Measurements from ENCODE around the gene AP3D1. TPM values are rescaled to one million over a fixed set of nuclear protein-coding genes. Genes with fewer than 3 reads are reported as not detected.

The AP3D1 gene
- total RNA-seq, 1 donor from 2014 or later: 69.6 TPM

- ATAC-seq (ENCODE audit: poor library complexity) (peak; percentile 58), DNase-seq (peak; percentile 94)
- intact Hi-C loops (cut with DNase I): no loop called here
These were observed 15.7 kb upstream of the AP3D1 start for GRCh38 chr19:2166741-2167738.

- DNase-seq: no peak
- intact Hi-C loops (cut with DNase I): no loop called here
- peak; percentile 18 for ATAC-seq (ENCODE audit: poor library complexity)
These were observed 12.9 kb upstream of the AP3D1 start for GRCh38 chr19:2164020-2164998.

GRCh38 chr19:2160379-2160778, 9.0 kb upstream of the AP3D1 start:
- intact Hi-C loops (cut with DNase I): no loop called here
- no peak for ATAC-seq (ENCODE audit: poor library complexity)
- no peak for DNase-seq

- ATAC-seq (ENCODE audit: poor library complexity) (no peak), DNase-seq (no peak)
- intact Hi-C loops (cut with DNase I): loop anchor here (2.0 to 5.0 kb wide), 3 partner anchors 80 to 160 kb away; partner anchors contain the start of genes PLEKHJ1 and SF3A2
These were observed 6.1 kb upstream of the AP3D1 start for GRCh38 chr19:2157452-2157851.

GRCh38 chr19:2154587-2155075, 3.3 kb upstream of the AP3D1 start:
- intact Hi-C loops (cut with DNase I): loop anchor here (5.0 kb wide), 2 partner anchors 83 to 163 kb away; partner anchors contain the start of genes PLEKHJ1 and SF3A2
- no peak for DNase-seq

GRCh38 chr19:2150794-2151338, 500 bp downstream of the AP3D1 start:
- DNase-seq: peak; percentile 55
- no peak for ATAC-seq (ENCODE audit: poor library complexity)
- intact Hi-C loops (cut with DNase I): no loop called here

More at GRCh38 chr19:2154587-2155075, 3.3 kb upstream of the AP3D1 start:
- ATAC-seq (ENCODE audit: poor library complexity): no peak

GRCh38 chr19:2149980-2150793, 1.2 kb downstream of the AP3D1 start:
- ATAC-seq (ENCODE audit: poor library complexity): no peak
- DNase-seq: peak; percentile 62
- intact Hi-C loops (cut with DNase I): no loop called here

GRCh38 chr19:2148482-2149135, 2.8 kb downstream of the AP3D1 start:
- intact Hi-C loops (cut with DNase I): no loop called here

GRCh38 chr19:2145831-2146241, 5.5 kb downstream of the AP3D1 start:
- no peak for DNase-seq
- intact Hi-C loops (cut with DNase I): no loop called here

More at GRCh38 chr19:2148482-2149135, 2.8 kb downstream of the AP3D1 start:
- ATAC-seq (ENCODE audit: poor library complexity) (no peak), DNase-seq (no peak)

GRCh38 chr19:2144190-2144589, 7.2 kb downstream of the AP3D1 start:
- ATAC-seq (ENCODE audit: poor library complexity): no peak
- DNase-seq: no peak
- intact Hi-C loops (cut with DNase I): no loop called here

More at GRCh38 chr19:2145831-2146241, 5.5 kb downstream of the AP3D1 start:
- ATAC-seq (ENCODE audit: poor library complexity): no peak

- DNase-seq (no peak), ATAC-seq (ENCODE audit: poor library complexity) (no peak)
- intact Hi-C loops (cut with DNase I): no loop called here
These were observed 9.1 kb downstream of the AP3D1 start for GRCh38 chr19:2142173-2142829.

- DNase-seq (no peak), ATAC-seq (ENCODE audit: poor library complexity) (no peak)
- intact Hi-C loops (cut with DNase I): no loop called here
These were observed 11.2 kb downstream of the AP3D1 start for GRCh38 chr19:2140138-2140569.

GRCh38 chr19:2139385-2140137, 11.8 kb downstream of the AP3D1 start:
- DNase-seq: no peak
- intact Hi-C loops (cut with DNase I): no loop called here
- no peak for ATAC-seq (ENCODE audit: poor library complexity)

- ATAC-seq (ENCODE audit: poor library complexity) (peak; percentile 84), DNase-seq (peak; percentile 69)
- intact Hi-C loops (cut with DNase I): no loop called here
These were observed 13.2 kb downstream of the AP3D1 start for GRCh38 chr19:2138061-2138728.

- intact Hi-C loops (cut with DNase I): no loop called here
- DNase-seq (no peak), ATAC-seq (ENCODE audit: poor library complexity) (no peak)
These were observed 14.6 kb downstream of the AP3D1 start for GRCh38 chr19:2136796-2137195.

All from Right ventricle myocardium superior (tissue), 1 donor.